Mesenchymal stem cell (in vitro differentiated cells and primary cell): ENCODE data around the gene HELB.

Experiments
- DNase-seq: peaks from one replicate; pipeline ENCODE4 v3.0.0-alpha.2; 2013
- H2AFZ ChIP-seq: one replicate; pipeline ENCODE4 v1.6.1; 2013; ENCODE audit warnings: low read depth, mild to moderate bottlenecking, control low read depth, inconsistent platforms, low read length, moderate library complexity
- H2AK5ac ChIP-seq: 2 replicates; pipeline ENCODE4 v1.6.1; 2013; ENCODE audit warnings: low read length, moderate library complexity, mild to moderate bottlenecking, inconsistent platforms; ENCODE audit not compliant: severe bottlenecking
- H2BK120ac ChIP-seq: one replicate; pipeline ENCODE4 v1.6.1; 2013; ENCODE audit warnings: low read depth, mild to moderate bottlenecking, inconsistent platforms, low read length, moderate library complexity
- H2BK12ac ChIP-seq, 2 experiments: one replicate each; pipeline ENCODE4 v1.6.1; 2013; ENCODE audit warnings: inconsistent platforms in 2 of 2, low read length in 2 of 2, mild to moderate bottlenecking in 2 of 2, moderate library complexity in 2 of 2, control low read depth in 1 of 2
- H2BK15ac ChIP-seq: one replicate; pipeline ENCODE4 v1.6.1; 2013; ENCODE audit warnings: mild to moderate bottlenecking, low read depth, inconsistent platforms; ENCODE audit not compliant: poor library complexity, severe bottlenecking
- H2BK5ac ChIP-seq: 2 replicates; pipeline ENCODE4 v1.6.1; 2013; ENCODE audit warnings: low read depth, mild to moderate bottlenecking, low read length, control low read depth, inconsistent platforms; ENCODE audit not compliant: poor library complexity, severe bottlenecking
- H3K14ac ChIP-seq, 2 experiments: one replicate each; pipeline ENCODE4 v1.6.1; 2013; ENCODE audit warnings: inconsistent platforms in 2 of 2, low read length in 2 of 2, control low read depth in 1 of 2, mild to moderate bottlenecking in 1 of 2, moderate library complexity in 1 of 2
- H3K18ac ChIP-seq, 2 experiments: one replicate each; pipeline ENCODE4 v1.6.1; 2013; ENCODE audit warnings: inconsistent platforms in 2 of 2, low read length in 2 of 2, control low read depth in 1 of 2, low read depth in 1 of 2, mild to moderate bottlenecking in 1 of 2
- H3K23ac ChIP-seq, 2 experiments: one replicate each; pipeline ENCODE4 v1.6.1; 2013; ENCODE audit warnings: inconsistent platforms in 2 of 2, low read length in 2 of 2, mild to moderate bottlenecking in 2 of 2, moderate library complexity in 2 of 2, control low read depth in 1 of 2
- H3K27ac ChIP-seq: 2 replicates; pipeline ENCODE4 v1.5.1; 2013; ENCODE audit warnings: mild to moderate bottlenecking, moderate library complexity, low read length, control low read depth, inconsistent platforms; ENCODE audit not compliant: poor library complexity, severe bottlenecking
- H3K27me3 ChIP-seq, 2 experiments: 2 replicates each; pipeline versions ENCODE4 v1.6.1 to v1.7.0; 2013; ENCODE audit warnings: low read length in 2 of 2, mild to moderate bottlenecking in 2 of 2, moderate library complexity in 2 of 2, control low read depth in 1 of 2, inconsistent platforms in 1 of 2; ENCODE audit not compliant: control insufficient read depth in 1 of 2, insufficient read depth in 1 of 2
- H3K36me3 ChIP-seq, 2 experiments: 2 replicates each; pipeline versions ENCODE4 v1.6.1 to v1.7.0; 2013; ENCODE audit warnings: low read length in 2 of 2, control low read depth in 1 of 2, inconsistent platforms in 1 of 2, low read depth in 1 of 2, mild to moderate bottlenecking in 1 of 2; ENCODE audit not compliant: insufficient read depth in 2 of 2, control insufficient read depth in 1 of 2
- H3K4ac ChIP-seq, 2 experiments: one replicate each; pipeline ENCODE4 v1.6.1; 2013; ENCODE audit warnings: inconsistent platforms in 2 of 2, low read length in 2 of 2, mild to moderate bottlenecking in 2 of 2, moderate library complexity in 2 of 2, control low read depth in 1 of 2, low read depth in 1 of 2
- H3K4me1 ChIP-seq: 2 replicates; pipeline ENCODE4 v1.6.1; 2013; ENCODE audit warnings: low read depth, low read length, control low read depth; ENCODE audit not compliant: control insufficient read depth, insufficient read depth
- H3K4me2 ChIP-seq: 2 replicates; pipeline ENCODE4 v1.6.1; 2013; ENCODE audit warnings: low read length, mild to moderate bottlenecking, inconsistent platforms; ENCODE audit not compliant: poor library complexity, severe bottlenecking
- H3K4me3 ChIP-seq, 2 experiments: 2 replicates each; pipeline versions ENCODE4 v1.5.1 to v1.7.0; 2013; ENCODE audit warnings: low read length in 2 of 2, mild to moderate bottlenecking in 2 of 2, control low read depth in 1 of 2, low read depth in 1 of 2; ENCODE audit not compliant: insufficient read depth in 1 of 2
- H3K79me1 ChIP-seq: replicated peaks from 2 replicates; pipeline ENCODE4 v1.6.1; 2013; ENCODE audit warnings: mild to moderate bottlenecking, control low read depth, low read length, inconsistent platforms; ENCODE audit not compliant: poor library complexity, severe bottlenecking
- H3K9ac ChIP-seq: 2 replicates; pipeline ENCODE4 v1.7.0; 2013; ENCODE audit warnings: mild to moderate bottlenecking, low read length, moderate library complexity
- H3K9me3 ChIP-seq: 2 replicates; pipeline ENCODE4 v1.7.0; 2013; ENCODE audit warnings: mild to moderate bottlenecking, low read length; ENCODE audit not compliant: control insufficient read depth
- H4K8ac ChIP-seq: one replicate; pipeline ENCODE4 v1.6.1; 2013; ENCODE audit warnings: inconsistent platforms, mild to moderate bottlenecking, low read length, moderate library complexity
- H4K91ac ChIP-seq: one replicate; pipeline ENCODE4 v1.6.1; 2013; ENCODE audit warnings: mild to moderate bottlenecking, low read length, inconsistent platforms
- WGBS: methylation state at CpG from one replicate; pipeline ENCODE4 v1.1.7; 2013; ENCODE audit warnings: mixed read lengths; 5-methylcytosine and 5-hydroxymethylcytosine counted together

HELB gene

GRCh38 chr12:66288121-66288520 is 14.2 kb upstream of the HELB start:
- no peak overlapping the region for H3K9ac ChIP-seq
- H4K91ac ChIP-seq: no peak overlapping the region
- no peak overlapping the region for H3K23ac ChIP-seq
- no peak overlapping the region for H3K4me2 ChIP-seq
- H3K9me3 ChIP-seq: no peaks in the 10 kb centered on the region
- no peak overlapping the region for H3K4ac ChIP-seq
- H3K4me1 ChIP-seq: no peaks in the 10 kb centered on the region
- H3K27ac ChIP-seq: no peak overlapping the region
- H2BK5ac ChIP-seq: no peak overlapping the region
- H2AFZ ChIP-seq: no peak overlapping the region
- H3K27me3 ChIP-seq: peaks cover 5 to 23% of the 10 kb centered on the region in 2 experiments
- H3K18ac ChIP-seq: no peak overlapping the region
- 88% methylated on average over 4 of the region's 5 CpGs for WGBS
- no peak overlapping the region for H2AK5ac ChIP-seq
- H4K8ac ChIP-seq: no peak overlapping the region
- no peak overlapping the region for H2BK120ac ChIP-seq
- H2BK15ac ChIP-seq: no peak overlapping the region
- H3K79me1 ChIP-seq: no peaks in the 10 kb centered on the region
- no peak overlapping the region for H3K4me3 ChIP-seq
- no peak overlapping the region for H2BK12ac ChIP-seq
- DNase-seq: no peak
- no peaks in the 10 kb centered on the region for H3K36me3 ChIP-seq
- H3K14ac ChIP-seq: no peak overlapping the region

GRCh38 chr12:66289485-66289884 is 12.8 kb upstream of the HELB start:
- Histone ChIP-seq H3K14ac (no peak overlapping the region), H3K27ac (no peak overlapping the region), H3K23ac (no peak overlapping the region), H2AFZ (no peak overlapping the region), H3K79me1 (no peaks in the 10 kb centered on the region), H2BK120ac (no peak overlapping the region), H3K4me1 (no peaks in the 10 kb centered on the region), H3K9ac (no peak overlapping the region), H2BK5ac (no peak overlapping the region), H3K36me3 (no peaks in the 10 kb centered on the region), H3K18ac (no peak overlapping the region), H3K4me2 (no peak overlapping the region), H3K4ac (no peak overlapping the region), H4K8ac (no peak overlapping the region), H2AK5ac (no peak overlapping the region), H3K9me3 (no peaks in the 10 kb centered on the region), H4K91ac (no peak overlapping the region), H3K27me3 (peaks cover 5 to 13% of the 10 kb centered on the region in 2 experiments), H2BK12ac (no peak overlapping the region), H2BK15ac (no peak overlapping the region), H3K4me3 (no peak overlapping the region)
- whole genome bisulfite sequencing: 87% methylated on average over 2 of the region's 2 CpGs
- no peak for DNase-seq

GRCh38 chr12:66290716-66291200 is 11.5 kb upstream of the HELB start:
- Histone ChIP-seq H3K4me2 (no peak overlapping the region), H3K23ac (no peak overlapping the region), H3K14ac (no peak overlapping the region), H3K9me3 (no peaks in the 10 kb centered on the region), H3K4me1 (no peaks in the 10 kb centered on the region), H2AFZ (no peak overlapping the region), H2BK5ac (no peak overlapping the region), H2BK15ac (no peak overlapping the region), H3K18ac (no peak overlapping the region), H2AK5ac (no peak overlapping the region), H3K4ac (no peak overlapping the region), H4K8ac (no peak overlapping the region), H4K91ac (no peak overlapping the region), H2BK120ac (no peak overlapping the region), H3K9ac (no peak overlapping the region), H3K27me3 (peaks cover 5 to 13% of the 10 kb centered on the region in 2 experiments), H3K4me3 (no peak overlapping the region), H3K36me3 (no peaks in the 10 kb centered on the region), H3K79me1 (no peaks in the 10 kb centered on the region), H2BK12ac (no peak overlapping the region), H3K27ac (no peak overlapping the region)
- no CpG with 5 or more reads among the region's 2 CpGs for WGBS
- no peak for DNase-seq

GRCh38 chr12:66296176-66296683 is 6.1 kb upstream of the HELB start:
- Histone ChIP-seq H3K27ac (no peak overlapping the region), H3K23ac (no peak overlapping the region), H4K8ac (no peak overlapping the region), H3K9me3 (no peaks in the 10 kb centered on the region), H3K27me3 (peaks cover 7 to 18% of the 10 kb centered on the region in 2 experiments), H3K4ac (no peak overlapping the region), H3K4me2 (no peak overlapping the region), H2BK12ac (no peak overlapping the region), H2BK15ac (no peak overlapping the region), H3K36me3 (no peaks in the 10 kb centered on the region), H4K91ac (no peak overlapping the region), H3K4me3 (no peak overlapping the region), H3K79me1 (no peaks in the 10 kb centered on the region), H3K4me1 (no peaks in the 10 kb centered on the region), H2BK120ac (no peak overlapping the region), H2AK5ac (no peak overlapping the region), H2AFZ (no peak overlapping the region), H3K9ac (no peak overlapping the region), H3K18ac (no peak overlapping the region), H3K14ac (no peak overlapping the region), H2BK5ac (no peak overlapping the region)
- 100% methylated on average over 1 of the region's 1 CpG for WGBS
- DNase-seq: no peak
